K562 (cell line): ENCODE results near the gene LAPTM5. TPM values are rescaled to one million over a fixed set of nuclear protein-coding genes. Genes with fewer than 3 reads are reported as not detected.
A peak's percentile ranks its signal among the peaks of the same experiment; 100 is the strongest.

ENCODE experiments used
- BRD4 ChIP-seq: fragments of 200-600 bp; sonication (generic); IDR thresholded peaks from 2 replicates; pipeline ENCODE4 v1.6.1; 2017; ENCODE audit warnings: inconsistent platforms
- CCNT2 ChIP-seq: IDR thresholded peaks from 2 replicates; pipeline ENCODE4 v1.6.1; 2011; ENCODE audit warnings: borderline replicate concordance, low read depth, mild to moderate bottlenecking, moderate library complexity, mixed read lengths, low read length; ENCODE audit not compliant: insufficient read length; ENCODE audit errors: extremely low read depth
- CHCHD3 ChIP-seq: fragments of 250-450 bp; sonication (Bioruptor Pico); IDR thresholded peaks from 2 replicates; pipeline ENCODE4 v2.1.2; 2022; ENCODE audit warnings: mild to moderate bottlenecking
- CXXC5 ChIP-seq: fragments of 250-450 bp; sonication (Bioruptor Pico); IDR thresholded peaks from 2 replicates; pipeline ENCODE4 v1.8.0; 2022; ENCODE audit warnings: inconsistent platforms, mild to moderate bottlenecking, moderate library complexity
- E2F3 ChIP-seq: fragments of 250-450 bp; sonication (Bioruptor Pico); IDR thresholded peaks from 2 replicates; pipeline ENCODE4 v1.4.0; 2020; ENCODE audit warnings: mild to moderate bottlenecking
- FOXJ2 ChIP-seq: fragments of 200-800 bp; sonication (Bioruptor generic); IDR thresholded peaks from 2 replicates; pipeline ENCODE4 v1.6.1; 2016; ENCODE audit warnings: missing genetic modification characterization, missing compliant biosample characterization
- HLTF ChIP-seq: fragments of 450-650 bp; IDR thresholded peaks from 2 replicates; pipeline ENCODE4 v1.6.1; 2016
- HMG20B ChIP-seq: fragments of 250-450 bp; sonication (Bioruptor Pico); IDR thresholded peaks from 2 replicates; pipeline ENCODE4 v1.5.0; 2021; ENCODE audit warnings: mild to moderate bottlenecking
- MAFK ChIP-seq: IDR thresholded peaks from 2 replicates; pipeline ENCODE4 v1.6.1; 2011; ENCODE audit warnings: low read length, improper control_type of control experiment
- MYNN ChIP-seq, 2 experiments: sonication (generic); formaldehyde crosslinking in 1 of 2; IDR thresholded peaks; 2 replicates each; pipeline versions ENCODE4 v1.5.0 to v1.6.1; 2016 to 2020; ENCODE audit warnings: antibody characterized with exemption in 1 of 2, missing genetic modification reagents in 1 of 2
- RBBP5 ChIP-seq: fragments of 200-600 bp; sonication (generic); IDR thresholded peaks from 2 replicates; pipeline ENCODE4 v1.6.1; 2012; ENCODE audit warnings: borderline replicate concordance, mild to moderate bottlenecking, low read length, control low read depth, inconsistent platforms; ENCODE audit not compliant: insufficient read depth, poor library complexity, severe bottlenecking
- RBM39 ChIP-seq: fragments of 200-400 bp; formaldehyde crosslinking; optimal IDR thresholded peaks from 2 replicates; pipeline ENCODE3; 2018; ENCODE audit warnings: low read depth, low read length
- ZNF561 ChIP-seq: fragments of 450-650 bp; formaldehyde crosslinking; conservative IDR thresholded peaks from 2 replicates; pipeline ENCODE4 v1.4.0; 2020; ENCODE audit warnings: mild to moderate bottlenecking, moderate library complexity
- ZNF592 ChIP-seq: fragments of 450-650 bp; IDR thresholded peaks from 2 replicates; pipeline ENCODE4 v1.6.1; 2017; ENCODE audit warnings: antibody characterized with exemption, mild to moderate bottlenecking
- ZNF75A ChIP-seq: fragments of 450-650 bp; formaldehyde crosslinking; IDR thresholded peaks from 2 replicates; pipeline ENCODE4 v1.4.0; 2020; ENCODE audit warnings: mild to moderate bottlenecking
- polyA plus RNA-seq, 8 experiments: library from polyadenylated mRNA; depleted of rRNA in 4 of 8; stranded (reverse) in 5 of 8; unstranded in 3 of 8; fragments of >200 nt; fragmentation: Nextera tagmentation in 2 of 8; fragmentation: Illumina TruSeq in 1 of 8; extraction: Ambion mirVana in 2 of 8; extraction: Trizol in 1 of 8; gene quantifications; 2 replicates each; pipeline versions ENCODE4 v1.2.1 to v1.2.3, GENCODE V29; 2011 to 2014; ENCODE audit warnings: inconsistent platforms in 1 of 8, missing spikeins in 1 of 8
- total RNA-seq, 7 experiments: library from RNA; depleted of rRNA in 6 of 7; stranded (reverse); fragments of >200 nt in 6 of 7; fragmentation: Illumina TruSeq in 2 of 7; extraction: Trizol in 2 of 7; gene quantifications; 2 replicates each; pipeline versions ENCODE4 v1.2.1 to v1.2.3, GENCODE V29; 2011 to 2021; ENCODE audit warnings: low replicate concordance in 1 of 7
- TF ChIP-seq, protein P1 (sequence below): fragments of 250-450 bp; sonication (Bioruptor Pico); IDR thresholded peaks from 2 replicates; pipeline ENCODE4 v1.4.0; 2020; ENCODE audit warnings: mild to moderate bottlenecking, moderate library complexity
- TF ChIP-seq, protein P2 (sequence below): sonication (generic); formaldehyde crosslinking; IDR thresholded peaks from 2 replicates; pipeline ENCODE4 v1.8.1; 2022; ENCODE audit warnings: missing genetic modification reagents
- TF ChIP-seq, protein P3 (sequence below): fragments of 250-450 bp; sonication (Bioruptor Pico); IDR thresholded peaks from 2 replicates; pipeline ENCODE4 v1.5.0; 2020; ENCODE audit warnings: mild to moderate bottlenecking, borderline replicate concordance

LAPTM5 gene
- total and polyA plus RNA-seq, 9 of the 15 experiments (the other 6 are each of a cell fraction or from before 2014, with no cell fraction given), result 2.4 to 47.3 (median 20.3) TPM

- TF ChIP-seq CCNT2 (no peak), BRD4 (no peak), MYNN (IDR thresholded peaks at IDR 0.05) (no peak), MYNN (CRISPR knock-in tag; IDR thresholded peaks at IDR 0.05) (no peak), CHCHD3 (CRISPR knock-in tag) (no peak), CXXC5 (CRISPR knock-in tag) (peak; percentile 49), ZNF592 (peak; percentile 96), RBM39 (no peak), ZNF75A (CRISPR knock-in tag) (no peak), FOXJ2 (tag) (no peak), RBBP5 (peak; percentile 44), MAFK (no peak), HLTF (no peak), ZNF561 (CRISPR knock-in tag) (no peak), E2F3 (peak; percentile 67; the same call in 1 of the 2 replicates), HMG20B (CRISPR knock-in tag) (peak; percentile 79; the same call in 1 of the 2 replicates)
- TF ChIP-seq, protein P1, sequence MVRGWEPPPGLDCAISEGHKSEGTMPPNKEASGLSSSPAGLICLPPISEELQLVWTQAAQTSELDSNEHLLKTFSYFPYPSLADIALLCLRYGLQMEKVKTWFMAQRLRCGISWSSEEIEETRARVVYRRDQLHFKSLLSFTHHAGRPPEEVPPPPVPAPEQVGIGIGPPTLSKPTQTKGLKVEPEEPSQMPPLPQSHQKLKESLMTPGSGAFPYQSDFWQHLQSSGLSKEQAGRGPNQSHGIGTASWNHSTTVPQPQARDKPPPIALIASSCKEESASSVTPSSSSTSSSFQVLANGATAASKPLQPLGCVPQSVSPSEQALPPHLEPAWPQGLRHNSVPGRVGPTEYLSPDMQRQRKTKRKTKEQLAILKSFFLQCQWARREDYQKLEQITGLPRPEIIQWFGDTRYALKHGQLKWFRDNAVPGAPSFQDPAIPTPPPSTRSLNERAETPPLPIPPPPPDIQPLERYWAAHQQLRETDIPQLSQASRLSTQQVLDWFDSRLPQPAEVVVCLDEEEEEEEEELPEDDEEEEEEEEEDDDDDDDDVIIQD (CRISPR knock-in tag), result peak; percentile 46; the same call in 1 of the 2 replicates
- TF ChIP-seq, protein P2, sequence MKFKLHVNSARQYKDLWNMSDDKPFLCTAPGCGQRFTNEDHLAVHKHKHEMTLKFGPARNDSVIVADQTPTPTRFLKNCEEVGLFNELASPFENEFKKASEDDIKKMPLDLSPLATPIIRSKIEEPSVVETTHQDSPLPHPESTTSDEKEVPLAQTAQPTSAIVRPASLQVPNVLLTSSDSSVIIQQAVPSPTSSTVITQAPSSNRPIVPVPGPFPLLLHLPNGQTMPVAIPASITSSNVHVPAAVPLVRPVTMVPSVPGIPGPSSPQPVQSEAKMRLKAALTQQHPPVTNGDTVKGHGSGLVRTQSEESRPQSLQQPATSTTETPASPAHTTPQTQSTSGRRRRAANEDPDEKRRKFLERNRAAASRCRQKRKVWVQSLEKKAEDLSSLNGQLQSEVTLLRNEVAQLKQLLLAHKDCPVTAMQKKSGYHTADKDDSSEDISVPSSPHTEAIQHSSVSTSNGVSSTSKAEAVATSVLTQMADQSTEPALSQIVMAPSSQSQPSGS (CRISPR knock-in tag), result no peak
- TF ChIP-seq, protein P3, sequence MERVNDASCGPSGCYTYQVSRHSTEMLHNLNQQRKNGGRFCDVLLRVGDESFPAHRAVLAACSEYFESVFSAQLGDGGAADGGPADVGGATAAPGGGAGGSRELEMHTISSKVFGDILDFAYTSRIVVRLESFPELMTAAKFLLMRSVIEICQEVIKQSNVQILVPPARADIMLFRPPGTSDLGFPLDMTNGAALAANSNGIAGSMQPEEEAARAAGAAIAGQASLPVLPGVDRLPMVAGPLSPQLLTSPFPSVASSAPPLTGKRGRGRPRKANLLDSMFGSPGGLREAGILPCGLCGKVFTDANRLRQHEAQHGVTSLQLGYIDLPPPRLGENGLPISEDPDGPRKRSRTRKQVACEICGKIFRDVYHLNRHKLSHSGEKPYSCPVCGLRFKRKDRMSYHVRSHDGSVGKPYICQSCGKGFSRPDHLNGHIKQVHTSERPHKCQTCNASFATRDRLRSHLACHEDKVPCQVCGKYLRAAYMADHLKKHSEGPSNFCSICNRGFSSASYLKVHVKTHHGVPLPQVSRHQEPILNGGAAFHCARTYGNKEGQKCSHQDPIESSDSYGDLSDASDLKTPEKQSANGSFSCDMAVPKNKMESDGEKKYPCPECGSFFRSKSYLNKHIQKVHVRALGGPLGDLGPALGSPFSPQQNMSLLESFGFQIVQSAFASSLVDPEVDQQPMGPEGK (CRISPR knock-in tag), result 0 out of 2 replicates have a peak, but pooled peaks have one; percentile 49
These were observed 8.2 kb upstream of the LAPTM5 start (continued) for GRCh38 chr1:30765556-30766434.
